ENCODE results near the gene FADS1. TPM values are rescaled to one million over a fixed set of nuclear protein-coding genes. Genes with fewer than 3 reads are reported as not detected.

FADS1 gene
- total RNA-seq, 2 donors from 2014 or later: 1.2 to 4.6 TPM

DNA sequence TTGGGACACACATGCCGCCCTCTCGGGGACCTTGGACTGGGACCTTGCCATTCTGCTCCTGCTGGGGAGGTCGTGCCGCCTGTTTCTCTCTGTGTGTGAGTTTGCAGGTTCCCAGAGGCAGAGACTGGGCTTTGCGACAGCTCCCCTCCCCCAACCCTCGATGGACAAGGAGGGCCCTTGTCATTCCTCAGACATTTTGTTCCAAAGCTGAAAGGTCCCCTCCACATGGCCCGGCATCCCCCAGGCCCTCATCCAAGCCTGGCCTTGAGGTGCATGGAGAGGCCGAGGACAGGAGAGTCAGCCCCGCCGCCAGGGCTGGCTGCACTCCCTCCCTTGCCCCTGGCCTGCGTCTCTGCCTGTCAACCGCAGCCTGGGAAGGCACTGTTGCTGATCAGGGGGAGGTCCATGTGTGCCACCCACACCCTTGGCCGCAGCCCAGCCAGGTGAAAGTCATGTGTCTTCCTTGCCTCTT is 36.9 kb upstream of the FADS1 start:
- no peaks in the 10 kb centered on the region for H3K4me1 Mint-ChIP-seq
- H3K9me3 ChIP-seq (ENCODE audit: control insufficient read depth, low read length, poor library complexity, severe bottlenecking): no peaks in the 10 kb centered on the region
- H3K27me3 Mint-ChIP-seq: no peaks in the 10 kb centered on the region
- DNase-seq (no peak), ATAC-seq (no peak)
- peak overlapping the region; percentile 60 for H3K27ac Mint-ChIP-seq
- H3K4me3 Mint-ChIP-seq: no peak overlapping the region
- H3K36me3 Mint-ChIP-seq (ENCODE audit: low read depth): no peaks in the 10 kb centered on the region

DNA sequence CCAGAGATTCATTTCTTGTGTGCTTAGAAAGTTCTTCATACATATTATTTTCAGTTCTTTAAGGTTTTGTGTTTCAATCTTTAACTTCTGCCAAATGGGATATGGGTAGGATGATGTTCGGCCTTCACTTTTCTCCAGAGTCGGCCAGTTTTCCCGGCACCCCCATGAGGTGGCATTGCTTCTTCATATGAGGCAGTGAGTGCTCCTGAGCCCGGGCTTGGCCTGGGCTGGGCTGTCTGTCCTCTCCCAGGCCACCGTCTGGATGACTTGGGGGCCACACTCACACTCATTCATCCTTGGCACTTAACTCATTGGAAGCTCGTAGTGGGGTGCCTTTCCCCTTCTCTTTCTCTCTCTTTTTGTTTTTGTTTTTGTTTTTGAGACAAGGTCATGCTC is 35.1 kb upstream of the FADS1 start:
- no peak overlapping the region for H3K4me3 Mint-ChIP-seq
- no peak for ATAC-seq
- DNase-seq: no peak
- no peaks in the 10 kb centered on the region for H3K27me3 Mint-ChIP-seq
- no peaks in the 10 kb centered on the region for H3K4me1 Mint-ChIP-seq
- H3K36me3 Mint-ChIP-seq (ENCODE audit: low read depth): no peaks in the 10 kb centered on the region
- no peaks in the 10 kb centered on the region for H3K9me3 ChIP-seq (ENCODE audit: control insufficient read depth, low read length, poor library complexity, severe bottlenecking)
- H3K27ac Mint-ChIP-seq: no peak overlapping the region

DNA sequence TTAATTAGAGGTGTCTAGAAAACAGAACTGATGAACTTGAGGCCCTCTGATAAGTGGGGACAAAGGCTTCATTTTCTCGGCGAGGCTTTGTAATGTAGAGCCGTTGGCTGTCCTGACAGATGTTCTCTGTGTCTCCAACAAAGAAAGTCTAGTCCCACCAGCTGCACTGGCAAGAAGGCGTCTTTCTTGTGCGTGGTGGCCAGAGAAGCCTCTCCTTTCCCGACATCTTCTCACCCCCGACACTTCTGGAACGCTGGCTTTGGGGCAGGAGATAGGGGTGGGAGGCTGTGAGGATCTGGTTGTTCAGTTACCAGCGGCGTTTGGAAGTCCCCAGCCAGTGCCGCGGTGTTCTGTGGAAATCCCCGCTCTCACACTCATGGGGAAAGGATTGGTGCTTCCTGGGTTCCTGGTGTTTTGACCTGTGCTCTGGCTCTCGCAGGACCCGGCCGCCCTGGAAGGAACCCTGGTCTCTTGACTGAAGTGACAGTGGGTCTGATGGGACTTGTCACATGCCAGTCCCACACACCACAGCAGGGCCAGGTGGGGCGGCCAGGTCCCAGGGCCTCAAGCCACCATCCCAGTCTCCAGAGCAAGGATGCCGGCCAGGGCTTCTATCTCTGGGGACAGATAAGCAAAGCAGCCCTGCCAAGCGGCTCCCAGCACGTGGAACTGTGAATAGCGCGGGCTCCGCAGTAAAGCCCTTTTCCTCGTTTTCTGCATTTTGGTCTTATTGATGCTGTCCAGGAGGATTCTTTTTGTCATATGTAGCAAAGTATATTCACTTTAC is 34.5 kb upstream of the FADS1 start:
- DNase-seq: no peak
- no peaks in the 10 kb centered on the region for H3K9me3 ChIP-seq (ENCODE audit: control insufficient read depth, low read length, poor library complexity, severe bottlenecking)
- Mint-ChIP-seq H3K27me3 (no peaks in the 10 kb centered on the region), H3K27ac (no peak overlapping the region), H3K36me3 (ENCODE audit: low read depth) (no peaks in the 10 kb centered on the region), H3K4me1 (no peaks in the 10 kb centered on the region), H3K4me3 (no peak overlapping the region)
- no peak for ATAC-seq

DNA sequence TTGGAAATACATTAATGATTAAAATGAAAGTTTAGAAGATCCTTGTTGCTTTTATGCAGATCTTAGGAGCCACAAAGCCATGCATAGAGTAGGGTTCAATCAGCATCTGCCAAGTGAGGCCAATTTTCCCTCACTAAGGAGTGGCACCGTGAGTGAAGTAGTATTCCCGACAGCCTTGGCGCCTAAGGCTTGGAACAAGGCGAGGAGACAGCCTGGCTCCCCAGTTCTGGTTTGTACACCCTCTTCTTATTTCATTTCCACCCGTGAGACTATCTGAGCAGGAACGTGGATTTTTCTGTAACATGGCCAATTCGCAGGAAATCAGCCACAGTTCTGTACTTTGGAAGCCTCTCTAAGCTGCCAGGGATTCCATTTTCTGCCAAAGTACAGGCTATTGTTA is 33.9 kb upstream of the FADS1 start:
- ATAC-seq: no peak
- Mint-ChIP-seq H3K36me3 (ENCODE audit: low read depth) (no peaks in the 10 kb centered on the region), H3K27ac (no peak overlapping the region)

DNA sequence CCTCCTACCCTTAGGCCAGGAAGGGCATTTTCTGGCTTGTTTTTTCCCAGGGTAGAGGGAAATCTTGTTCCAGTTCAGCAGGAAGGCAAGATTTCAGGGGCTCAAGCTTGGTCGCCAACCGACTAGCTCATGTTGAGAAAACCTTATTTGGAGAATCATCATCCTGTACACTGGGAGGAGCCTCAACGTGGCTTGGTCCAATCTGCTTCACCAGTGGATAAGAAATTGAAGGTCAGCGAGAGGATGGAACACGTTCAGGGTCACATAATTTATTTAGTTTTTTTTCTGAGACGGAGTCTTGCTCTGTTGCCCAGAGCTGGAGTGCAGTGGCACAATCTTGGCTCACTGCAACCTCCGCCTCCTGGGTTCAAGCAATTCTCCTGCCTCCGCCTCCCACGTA is 31.8 kb upstream of the FADS1 start:
- no peaks in the 10 kb centered on the region for H3K9me3 ChIP-seq (ENCODE audit: control insufficient read depth, low read length, poor library complexity, severe bottlenecking)
- no peak for ATAC-seq
- no peaks in the 10 kb centered on the region for H3K4me1 Mint-ChIP-seq
- H3K36me3 Mint-ChIP-seq (ENCODE audit: low read depth): no peaks in the 10 kb centered on the region
- H3K27ac Mint-ChIP-seq: no peak overlapping the region
- no peak overlapping the region for H3K4me3 Mint-ChIP-seq
- no peak for DNase-seq
- H3K27me3 Mint-ChIP-seq: no peaks in the 10 kb centered on the region

More for the DNA sequence above, 33.9 kb upstream of the FADS1 start:
- H3K4me1 Mint-ChIP-seq: no peaks in the 10 kb centered on the region
- H3K27me3 Mint-ChIP-seq: no peaks in the 10 kb centered on the region
- DNase-seq: no peak
- no peak overlapping the region for H3K4me3 Mint-ChIP-seq
- no peaks in the 10 kb centered on the region for H3K9me3 ChIP-seq (ENCODE audit: control insufficient read depth, low read length, poor library complexity, severe bottlenecking)

DNA sequence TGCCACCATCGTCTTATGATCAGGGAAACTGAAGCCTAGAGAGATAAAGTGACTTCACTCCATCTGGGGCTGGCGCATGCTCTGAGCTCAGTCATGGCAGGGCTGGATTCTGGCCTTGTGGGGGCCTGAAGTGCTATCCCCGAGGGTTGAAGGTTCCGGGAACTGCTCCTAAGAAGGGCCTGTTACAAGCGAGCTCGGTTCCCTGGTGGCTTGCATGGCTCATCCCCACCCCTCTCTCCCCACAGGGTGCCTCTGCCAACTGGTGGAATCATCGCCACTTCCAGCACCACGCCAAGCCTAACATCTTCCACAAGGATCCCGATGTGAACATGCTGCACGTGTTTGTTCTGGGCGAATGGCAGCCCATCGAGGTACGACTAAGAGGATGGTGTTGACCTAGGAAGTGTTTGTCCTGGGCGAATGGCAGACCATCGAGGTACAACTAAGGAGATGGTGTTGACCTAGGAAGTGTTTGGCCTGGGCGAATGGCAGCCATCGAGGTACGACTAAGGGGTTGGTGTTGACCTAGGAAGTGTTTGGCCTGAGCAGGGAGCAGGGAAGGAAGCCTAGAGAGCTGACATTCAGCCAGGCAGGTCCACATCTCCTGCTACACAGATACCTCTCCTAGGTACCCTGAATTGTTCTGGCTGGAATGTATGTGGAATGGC is 31.2 kb upstream of the FADS1 start:
- no peak for ATAC-seq
- Mint-ChIP-seq H3K36me3 (ENCODE audit: low read depth) (no peaks in the 10 kb centered on the region), H3K4me1 (no peaks in the 10 kb centered on the region), H3K4me3 (no peak overlapping the region), H3K27me3 (no peaks in the 10 kb centered on the region), H3K27ac (no peak overlapping the region)
- DNase-seq: no peak
- no peaks in the 10 kb centered on the region for H3K9me3 ChIP-seq (ENCODE audit: control insufficient read depth, low read length, poor library complexity, severe bottlenecking)

DNA sequence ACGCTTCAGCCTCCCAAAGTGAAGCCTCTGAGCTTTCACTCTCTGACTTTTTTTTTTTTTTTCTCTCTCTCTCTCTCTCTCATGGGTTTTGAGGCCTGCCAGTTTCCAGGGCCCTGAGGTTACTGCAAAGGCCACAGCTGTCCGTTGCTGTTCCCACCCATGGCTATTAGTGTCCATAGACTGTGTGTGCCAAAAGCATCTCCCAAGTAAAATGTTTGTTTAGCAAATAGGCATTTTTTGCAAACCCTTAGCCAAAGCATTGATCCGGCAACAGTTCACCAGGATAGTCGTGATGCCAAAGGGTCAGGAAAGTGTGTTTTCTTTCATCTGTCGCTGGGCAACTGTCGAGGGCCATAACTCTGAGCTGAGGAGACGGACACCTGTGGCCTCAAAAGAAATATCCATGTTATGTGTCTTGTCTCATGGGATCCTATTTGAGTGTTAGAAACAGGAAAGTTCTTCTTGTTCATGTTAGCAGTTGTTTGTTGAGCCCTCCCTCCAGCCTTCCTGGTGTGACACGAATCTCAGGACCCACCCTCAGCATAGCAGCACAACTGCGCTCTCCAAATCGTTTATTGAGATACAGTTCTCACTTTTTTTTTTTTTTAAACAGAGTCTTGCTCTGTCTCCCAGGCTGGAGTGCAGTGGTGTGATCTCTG is 29.7 kb upstream of the FADS1 start:
- DNase-seq (no peak), ATAC-seq (no peak)
- H3K4me1 Mint-ChIP-seq: no peaks in the 10 kb centered on the region
- H3K4me3 Mint-ChIP-seq: no peak overlapping the region
- H3K27me3 Mint-ChIP-seq: no peaks in the 10 kb centered on the region
- no peaks in the 10 kb centered on the region for H3K9me3 ChIP-seq (ENCODE audit: control insufficient read depth, low read length, poor library complexity, severe bottlenecking)
- H3K27ac Mint-ChIP-seq: no peak overlapping the region
- H3K36me3 Mint-ChIP-seq (ENCODE audit: low read depth): no peaks in the 10 kb centered on the region

DNA sequence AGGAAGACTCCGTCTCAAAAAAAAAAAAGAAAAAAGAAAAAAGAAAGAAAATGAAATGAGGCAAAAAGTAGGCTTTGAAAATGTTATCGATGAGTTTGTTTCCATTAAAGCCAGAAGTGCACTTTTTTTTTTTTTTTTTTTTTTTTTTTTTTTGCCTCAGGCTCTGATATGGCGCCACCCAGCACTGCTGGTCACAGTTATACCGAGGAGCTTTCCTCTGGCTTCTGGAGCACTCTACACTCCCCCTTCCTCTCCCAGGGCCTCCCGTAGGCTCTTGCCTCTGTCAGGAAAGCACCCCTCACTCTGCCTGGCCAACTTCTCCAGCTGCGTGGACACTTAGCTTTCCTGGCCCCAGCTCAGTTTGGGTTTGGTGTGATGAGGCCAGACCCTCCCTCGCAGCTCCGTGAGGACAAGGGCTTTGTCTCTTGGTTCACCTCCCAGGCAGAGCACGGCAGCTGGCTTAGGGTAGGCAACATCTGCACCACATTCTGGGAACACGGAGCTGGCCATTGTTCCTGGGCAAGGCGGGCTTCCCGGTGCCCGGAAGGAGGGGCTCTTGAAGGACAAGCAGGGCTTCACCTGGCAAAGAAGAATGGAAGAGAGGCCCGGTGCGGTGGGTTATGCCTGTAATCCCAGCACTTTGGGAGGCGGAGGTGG is 28.2 kb upstream of the FADS1 start:
- no peaks in the 10 kb centered on the region for H3K36me3 Mint-ChIP-seq (ENCODE audit: low read depth)
- H3K27ac Mint-ChIP-seq: no peak overlapping the region

DNA sequence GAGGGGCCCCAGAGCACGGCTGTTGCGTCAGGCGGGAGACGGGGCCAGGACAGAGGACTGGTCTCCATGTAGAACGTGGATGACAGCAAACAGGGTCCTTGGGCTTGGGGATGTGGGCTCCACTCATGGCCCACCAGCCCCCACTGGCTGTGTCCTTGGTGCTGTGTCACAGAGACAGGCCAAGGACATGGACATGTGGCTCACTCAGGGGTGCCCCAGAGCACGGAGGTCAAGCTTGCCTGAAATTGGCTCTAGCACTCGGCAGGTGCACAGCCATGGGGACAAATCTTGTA is 25.7 kb upstream of the FADS1 start:
- H3K9me3 ChIP-seq (ENCODE audit: control insufficient read depth, low read length, poor library complexity, severe bottlenecking): no peaks in the 10 kb centered on the region
- ATAC-seq: no peak
- Mint-ChIP-seq H3K4me3 (no peak overlapping the region), H3K27me3 (no peaks in the 10 kb centered on the region), H3K36me3 (ENCODE audit: low read depth) (peaks cover 2% of the 10 kb centered on the region), H3K4me1 (no peaks in the 10 kb centered on the region), H3K27ac (no peak overlapping the region)
- no peak for DNase-seq

More for the DNA sequence above, 28.2 kb upstream of the FADS1 start:
- H3K9me3 ChIP-seq (ENCODE audit: control insufficient read depth, low read length, poor library complexity, severe bottlenecking): no peaks in the 10 kb centered on the region
- no peak for DNase-seq
- no peak for ATAC-seq
- H3K27me3 Mint-ChIP-seq: no peaks in the 10 kb centered on the region
- no peaks in the 10 kb centered on the region for H3K4me1 Mint-ChIP-seq
- no peak overlapping the region for H3K4me3 Mint-ChIP-seq

DNA sequence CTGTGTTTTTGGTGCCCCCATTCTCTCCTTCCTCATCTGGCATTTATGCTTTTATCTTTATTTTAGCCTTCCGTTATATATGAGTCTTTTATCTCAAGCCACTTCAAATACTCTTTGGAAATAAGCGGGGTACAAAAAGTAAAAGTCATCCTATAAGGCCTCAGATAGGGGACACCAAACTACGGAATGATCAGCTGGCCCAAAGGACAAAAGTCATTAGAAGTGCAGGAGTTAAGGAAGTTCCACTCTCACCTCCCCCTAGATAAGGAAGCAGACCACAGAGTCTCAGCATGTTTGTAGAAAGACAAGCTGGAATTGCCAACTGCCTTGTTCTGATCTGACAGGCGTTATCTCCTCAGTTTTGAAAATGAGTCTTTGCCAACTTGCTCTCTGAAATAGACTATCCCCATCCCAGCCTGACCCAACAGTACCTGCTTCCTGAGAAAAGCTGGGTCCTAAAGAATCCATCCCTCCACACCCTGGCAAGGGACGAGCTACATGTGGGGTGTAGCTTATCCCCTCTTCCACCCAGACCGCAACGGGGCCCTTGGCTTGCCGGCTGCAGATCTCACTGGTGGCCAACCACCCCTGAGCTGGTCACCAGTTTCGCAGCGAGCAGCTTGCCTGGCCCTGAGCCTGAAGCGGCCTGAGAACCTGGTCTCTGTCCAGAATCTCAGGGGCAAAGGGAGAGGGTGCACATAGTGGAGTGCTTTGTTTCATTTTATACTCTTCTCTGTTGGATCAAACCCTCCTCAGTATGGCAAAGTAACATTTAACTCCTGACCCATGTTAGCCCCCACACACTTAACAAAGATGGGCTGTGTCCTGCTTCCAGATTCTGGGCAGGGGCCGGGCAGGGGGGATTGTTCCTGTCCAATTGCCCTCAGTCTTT is 25.1 kb upstream of the FADS1 start:
- no peak overlapping the region for H3K4me3 Mint-ChIP-seq
- H3K4me1 Mint-ChIP-seq: no peaks in the 10 kb centered on the region
- H3K27ac Mint-ChIP-seq: no peak overlapping the region
- no peak for DNase-seq
- H3K27me3 Mint-ChIP-seq: no peaks in the 10 kb centered on the region
- H3K36me3 Mint-ChIP-seq (ENCODE audit: low read depth): peaks cover 2% of the 10 kb centered on the region
- ATAC-seq: no peak
- no peaks in the 10 kb centered on the region for H3K9me3 ChIP-seq (ENCODE audit: control insufficient read depth, low read length, poor library complexity, severe bottlenecking)

DNA sequence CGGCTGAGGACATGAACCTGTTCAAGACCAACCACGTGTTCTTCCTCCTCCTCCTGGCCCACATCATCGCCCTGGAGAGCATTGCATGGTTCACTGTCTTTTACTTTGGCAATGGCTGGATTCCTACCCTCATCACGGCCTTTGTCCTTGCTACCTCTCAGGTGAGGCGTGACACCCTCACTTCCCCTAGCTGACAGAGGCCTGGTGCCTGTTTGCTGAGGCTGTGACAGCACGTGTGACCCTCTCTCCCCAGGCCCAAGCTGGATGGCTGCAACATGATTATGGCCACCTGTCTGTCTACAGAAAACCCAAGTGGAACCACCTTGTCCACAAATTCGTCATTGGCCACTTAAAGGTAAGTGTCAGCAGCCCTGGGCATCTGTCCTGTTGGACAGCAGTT is 23.6 kb upstream of the FADS1 start:
- Mint-ChIP-seq H3K27me3 (no peaks in the 10 kb centered on the region), H3K4me3 (no peak overlapping the region), H3K27ac (no peak overlapping the region), H3K36me3 (ENCODE audit: low read depth) (peaks cover 2% of the 10 kb centered on the region), H3K4me1 (peaks cover 5% of the 10 kb centered on the region)
- no peak for ATAC-seq
- DNase-seq: no peak
- no peaks in the 10 kb centered on the region for H3K9me3 ChIP-seq (ENCODE audit: control insufficient read depth, low read length, poor library complexity, severe bottlenecking)

DNA sequence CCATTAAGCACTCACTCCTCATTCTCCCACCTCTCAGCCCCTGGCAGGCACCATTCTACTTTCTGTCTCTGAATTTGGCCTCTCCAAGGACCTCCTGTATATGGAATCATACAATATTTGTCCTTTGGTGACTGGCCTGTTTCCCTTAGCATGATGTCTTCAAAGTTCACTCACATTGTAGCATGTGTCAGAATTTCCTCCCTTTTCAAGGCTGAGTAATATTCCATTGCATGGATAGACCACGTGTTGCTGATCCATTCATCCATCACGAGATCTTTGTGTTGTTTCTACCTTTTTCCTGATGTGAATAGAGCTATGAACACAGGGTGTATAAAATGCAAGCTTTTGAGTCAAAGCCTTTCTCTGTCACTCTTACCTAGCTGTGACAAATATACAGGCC is 22.9 kb upstream of the FADS1 start:
- ATAC-seq (no peak), DNase-seq (no peak)
- H3K9me3 ChIP-seq (ENCODE audit: control insufficient read depth, low read length, poor library complexity, severe bottlenecking): no peaks in the 10 kb centered on the region
- no peak overlapping the region for H3K27ac Mint-ChIP-seq
- no peaks in the 10 kb centered on the region for H3K27me3 Mint-ChIP-seq
- H3K4me3 Mint-ChIP-seq: peak overlapping the region; percentile 2
- peaks cover 2% of the 10 kb centered on the region for H3K36me3 Mint-ChIP-seq (ENCODE audit: low read depth)
- H3K4me1 Mint-ChIP-seq: peaks cover 7% of the 10 kb centered on the region
